Measurements from ENCODE around the gene DEGS1.
A peak's percentile ranks its signal among the peaks of the same experiment; 100 is the strongest.

The DEGS1 gene

GRCh38 chr1:224182866-224183590 is at the start of gene DEGS1:
Gene DEGS1, plus strand, starts transcription at chr1:224183240. Its CDS starts 97 bp downstream, at chr1:224183337.
- DNase-seq, result peak; percentile 86

- no peak for DNase-seq
These were observed 49.2 kb upstream of the DEGS1 start for GRCh38 chr1:224133741-224134299.

DNA sequence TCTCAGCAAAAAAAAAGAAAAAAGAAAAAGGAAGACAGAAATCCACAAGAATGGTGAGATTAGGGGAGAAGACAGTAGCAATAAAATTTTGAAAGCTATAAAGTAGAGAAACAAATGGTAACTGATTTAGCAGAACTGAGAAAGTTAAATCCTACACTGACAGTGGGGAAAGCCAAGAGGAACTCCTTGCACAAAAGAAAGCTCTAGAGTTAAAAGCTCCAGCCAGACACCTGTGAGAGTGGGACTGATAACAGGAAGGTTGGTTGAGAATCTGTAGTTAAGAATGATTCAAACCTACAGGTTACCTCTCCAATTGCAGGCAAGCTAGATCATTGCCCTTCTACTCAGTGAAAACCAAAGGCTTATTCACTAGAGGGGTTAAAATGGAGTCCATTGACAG is 45.5 kb upstream of the DEGS1 start:
- DNase-seq, result no peak

- DNase-seq, result no peak
These were observed 44.8 kb upstream of the DEGS1 start for GRCh38 chr1:224138198-224138597.

DNA sequence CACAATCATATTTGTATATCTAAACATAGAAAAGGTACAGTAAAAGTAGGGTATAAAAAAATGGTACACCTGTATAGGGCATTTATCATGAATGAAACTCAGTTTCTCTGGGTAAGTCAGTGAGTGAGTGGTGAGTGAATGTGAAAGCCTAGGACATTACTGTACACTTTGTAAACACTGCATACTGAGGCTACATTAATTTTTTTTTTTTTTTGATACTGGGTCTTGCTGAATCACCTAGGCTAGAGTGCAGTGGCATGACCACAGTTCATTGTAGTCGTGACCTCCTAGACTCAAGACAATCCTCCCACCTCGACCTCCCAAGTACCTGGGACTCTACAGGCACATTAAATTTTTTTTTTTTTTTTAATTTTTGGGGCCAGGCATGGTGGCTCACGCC is 41.3 kb upstream of the DEGS1 start:
- no peak for DNase-seq

DNA sequence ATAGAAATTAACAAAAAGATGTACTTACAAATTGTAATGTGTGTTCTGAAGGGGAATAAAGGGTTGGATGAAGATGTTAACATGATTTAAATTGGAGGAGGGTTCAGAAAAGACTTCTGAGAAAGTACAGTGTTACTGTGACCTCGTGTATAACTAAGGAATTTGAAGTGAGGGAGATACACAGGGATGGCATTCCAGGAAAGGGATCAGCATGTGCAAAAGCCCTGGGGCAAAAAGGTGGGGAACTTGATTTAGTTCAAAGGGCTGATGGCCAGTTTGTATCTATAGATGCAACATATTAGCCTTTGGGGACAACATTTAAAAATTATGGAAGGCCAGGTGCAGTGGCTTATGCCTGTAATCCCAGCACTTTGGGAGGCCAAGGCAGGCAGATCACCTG is 33.3 kb upstream of the DEGS1 start:
- DNase-seq, result no peak

DNA sequence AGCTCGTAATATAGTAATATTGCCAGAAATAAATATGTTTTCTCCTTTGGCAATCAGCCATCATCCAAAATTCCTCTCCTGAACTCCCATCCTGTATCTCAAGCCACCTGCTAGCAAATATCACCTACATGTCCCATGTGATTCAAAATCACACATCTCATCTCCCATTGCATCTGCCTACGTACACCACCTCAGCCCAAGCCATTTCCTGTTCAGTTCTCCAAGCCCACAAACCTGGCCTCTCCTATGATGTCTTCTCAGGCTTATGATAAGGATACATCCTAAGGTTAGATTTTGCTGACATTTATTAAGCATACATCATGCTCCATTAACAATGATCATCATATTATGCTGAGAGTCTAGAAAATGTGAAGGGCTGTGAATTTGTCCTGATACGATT is 31.9 kb upstream of the DEGS1 start:
- DNase-seq, result no peak

- no peak for DNase-seq
These were observed 25.7 kb upstream of the DEGS1 start for GRCh38 chr1:224157316-224157715.

GRCh38 chr1:224159541-224159940 is 23.5 kb upstream of the DEGS1 start:
- no peak for DNase-seq

DNA sequence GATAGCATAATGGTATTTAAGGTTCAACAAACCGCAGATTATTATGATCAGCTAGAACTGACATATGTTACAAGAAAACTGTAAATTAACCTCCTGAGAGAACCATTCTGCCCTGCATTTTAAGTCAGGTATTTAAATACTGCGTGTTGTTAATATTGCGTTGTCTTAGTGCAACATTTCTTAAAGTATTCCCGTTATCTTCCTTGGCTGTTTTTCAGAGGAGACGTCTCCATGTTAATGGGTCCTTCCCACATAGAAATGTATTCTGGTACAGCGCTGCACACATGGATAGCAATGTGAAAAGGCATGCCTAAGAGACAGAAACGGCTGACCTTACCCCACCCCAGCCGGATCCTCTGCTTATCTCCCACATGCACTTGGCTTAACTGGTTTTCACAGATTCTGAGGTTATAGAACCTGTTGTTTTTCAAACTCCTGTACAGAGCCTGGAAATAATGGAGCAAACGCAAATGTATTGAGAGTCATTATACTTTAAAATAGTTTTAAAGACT is 22.8 kb upstream of the DEGS1 start:
- no peak for DNase-seq

DNA sequence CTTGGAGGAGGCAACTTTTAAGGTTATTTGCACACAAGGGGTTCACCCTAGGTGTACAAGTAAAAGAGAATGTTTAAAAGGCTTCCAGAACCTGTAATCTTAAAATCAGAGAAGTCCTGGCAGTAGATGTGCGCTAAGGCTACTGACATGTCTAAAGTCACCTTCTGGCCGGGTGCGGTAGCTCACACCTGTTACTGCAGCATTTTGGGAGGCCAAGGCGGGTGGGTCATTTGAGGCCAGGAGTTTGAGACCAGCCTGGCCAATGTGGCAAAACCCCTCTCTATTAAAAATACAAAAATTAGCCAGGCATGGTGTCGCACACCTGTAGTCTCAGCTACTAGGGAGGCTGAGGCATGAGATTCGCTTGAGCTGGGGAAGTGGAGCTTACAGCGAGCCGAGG is 20.3 kb upstream of the DEGS1 start:
- no peak for DNase-seq

GRCh38 chr1:224163311-224163710 is 19.7 kb upstream of the DEGS1 start:
- DNase-seq, result no peak

- DNase-seq, result no peak
These were observed 14.1 kb upstream of the DEGS1 start for GRCh38 chr1:224168859-224169380.

GRCh38 chr1:224169718-224170270 is 13.2 kb upstream of the DEGS1 start:
- no peak for DNase-seq

DNA sequence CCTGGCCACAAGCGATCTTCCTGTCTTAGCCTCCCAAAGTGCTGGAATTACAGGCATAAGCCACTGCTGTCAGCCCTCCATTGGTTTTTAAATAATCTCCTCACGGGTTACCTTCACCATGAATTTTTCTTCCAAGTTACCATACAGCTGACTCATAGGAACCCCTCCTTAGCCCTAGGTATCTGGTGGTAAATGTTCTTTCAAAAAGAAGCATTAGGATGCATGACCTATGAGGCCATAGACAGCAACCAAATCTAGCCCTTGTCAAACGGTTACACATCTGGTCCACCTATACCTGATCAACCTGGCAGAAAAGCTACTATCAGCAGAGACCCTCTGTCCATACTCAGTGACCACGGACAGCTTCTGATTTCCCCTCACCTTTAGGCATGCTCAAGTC is 12.7 kb upstream of the DEGS1 start:
- DNase-seq, result no peak

GRCh38 chr1:224170748-224171478 is 12.1 kb upstream of the DEGS1 start:
- no peak for DNase-seq

GRCh38 chr1:224172229-224172628 is 10.8 kb upstream of the DEGS1 start:
- no peak for DNase-seq

DNA sequence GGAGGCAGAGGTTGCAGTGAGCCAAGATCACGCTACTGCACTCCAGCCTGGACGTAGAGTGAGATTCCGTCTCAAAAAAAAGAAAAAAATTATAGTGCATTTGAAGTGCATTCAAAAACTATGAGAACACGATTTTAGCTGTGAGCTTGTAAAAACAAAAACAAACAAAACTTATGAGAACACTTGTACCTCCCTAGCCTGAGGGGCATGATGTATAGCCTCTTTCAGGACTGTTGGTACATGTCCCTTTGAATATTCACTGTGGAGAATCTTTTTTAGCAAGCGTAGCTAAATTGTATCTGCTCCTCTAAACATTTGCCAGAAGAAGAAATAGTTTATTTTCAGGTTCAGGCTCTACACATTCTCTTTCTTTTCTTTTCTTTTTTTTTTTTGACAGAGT is 9.5 kb upstream of the DEGS1 start:
- DNase-seq, result no peak

GRCh38 chr1:224175617-224176016 is 7.4 kb upstream of the DEGS1 start:
- peak; percentile 37 for DNase-seq

DNA sequence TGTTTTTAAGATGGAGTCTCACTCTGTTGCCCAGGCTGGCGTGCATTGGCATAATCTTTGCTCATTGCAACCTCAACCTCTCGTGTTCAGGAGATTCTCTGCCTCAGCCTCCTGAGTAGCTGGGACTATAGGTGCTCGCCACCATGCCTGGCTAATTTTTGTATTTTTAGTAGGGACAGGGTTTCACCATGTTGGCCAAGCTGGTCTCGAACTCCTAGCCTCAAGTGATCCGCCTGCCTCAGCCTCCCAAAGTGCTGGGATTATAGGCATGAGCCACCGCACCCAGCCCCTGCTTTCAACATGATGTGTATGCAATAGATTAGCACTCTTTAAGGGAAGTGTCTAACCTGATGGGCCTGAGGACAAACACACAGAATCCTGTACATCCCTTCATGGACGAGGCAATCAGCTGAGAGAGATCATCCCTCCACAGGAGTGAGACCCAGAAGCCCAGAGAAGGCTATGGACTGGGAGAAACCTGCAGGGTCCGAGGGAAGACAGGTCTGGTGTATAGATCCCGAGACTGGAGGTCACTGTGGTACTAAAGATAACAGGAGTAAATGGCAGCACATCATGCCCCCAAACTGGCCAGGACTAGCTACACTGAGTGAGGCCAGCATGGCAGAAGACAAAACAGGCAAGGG is 5.6 kb upstream of the DEGS1 start:
- DNase-seq, result no peak

- no peak for DNase-seq
These were observed 4.1 kb upstream of the DEGS1 start for GRCh38 chr1:224178894-224179293.

- DNase-seq, result no peak
These were observed 2.1 kb upstream of the DEGS1 start for GRCh38 chr1:224180783-224181452.
